LNCAP (cell line): Measurements from ENCODE around the gene CDH4.

ENCODE experiments used
- TF ChIP-seq, protein P1 (sequence below): fragments of 450-650 bp; IDR thresholded peaks from 2 replicates; pipeline ENCODE4 v1.5.1; 2017; ENCODE audit warnings: mild to moderate bottlenecking

CDH4 gene

DNA sequence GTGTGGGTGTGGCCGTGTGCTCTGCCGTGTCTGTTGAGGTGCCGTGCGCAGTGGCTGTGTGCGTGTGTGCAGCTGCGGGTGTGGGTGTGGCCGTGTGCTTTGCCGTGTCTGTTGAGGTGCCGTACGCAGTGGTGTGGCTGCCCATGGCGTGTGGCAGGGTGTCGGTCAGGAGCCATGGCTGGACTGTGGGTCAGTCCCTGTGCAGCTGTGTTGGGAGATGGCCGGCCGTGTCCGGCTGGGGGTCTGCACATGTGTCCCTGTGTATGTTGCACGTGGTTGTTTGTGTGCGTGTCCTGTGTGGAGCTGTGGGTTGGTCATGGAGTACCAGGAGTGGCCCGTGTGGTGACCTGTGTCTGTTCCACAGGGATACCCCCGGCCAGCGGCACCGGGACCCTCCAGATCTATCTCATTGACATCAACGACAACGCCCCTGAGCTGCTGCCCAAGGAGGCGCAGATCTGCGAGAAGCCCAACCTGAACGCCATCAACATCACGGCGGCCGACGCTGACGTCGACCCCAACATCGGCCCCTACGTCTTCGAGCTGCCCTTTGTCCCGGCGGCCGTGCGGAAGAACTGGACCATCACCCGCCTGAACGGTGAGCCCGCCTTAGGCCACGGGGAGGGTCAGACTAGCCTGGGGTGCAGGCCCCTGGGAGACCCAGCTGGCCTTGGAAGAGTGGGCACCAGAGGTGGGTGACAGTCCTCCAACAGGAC lies 675.9 kb downstream of the CDH4 start:
- TF ChIP-seq, protein P1, sequence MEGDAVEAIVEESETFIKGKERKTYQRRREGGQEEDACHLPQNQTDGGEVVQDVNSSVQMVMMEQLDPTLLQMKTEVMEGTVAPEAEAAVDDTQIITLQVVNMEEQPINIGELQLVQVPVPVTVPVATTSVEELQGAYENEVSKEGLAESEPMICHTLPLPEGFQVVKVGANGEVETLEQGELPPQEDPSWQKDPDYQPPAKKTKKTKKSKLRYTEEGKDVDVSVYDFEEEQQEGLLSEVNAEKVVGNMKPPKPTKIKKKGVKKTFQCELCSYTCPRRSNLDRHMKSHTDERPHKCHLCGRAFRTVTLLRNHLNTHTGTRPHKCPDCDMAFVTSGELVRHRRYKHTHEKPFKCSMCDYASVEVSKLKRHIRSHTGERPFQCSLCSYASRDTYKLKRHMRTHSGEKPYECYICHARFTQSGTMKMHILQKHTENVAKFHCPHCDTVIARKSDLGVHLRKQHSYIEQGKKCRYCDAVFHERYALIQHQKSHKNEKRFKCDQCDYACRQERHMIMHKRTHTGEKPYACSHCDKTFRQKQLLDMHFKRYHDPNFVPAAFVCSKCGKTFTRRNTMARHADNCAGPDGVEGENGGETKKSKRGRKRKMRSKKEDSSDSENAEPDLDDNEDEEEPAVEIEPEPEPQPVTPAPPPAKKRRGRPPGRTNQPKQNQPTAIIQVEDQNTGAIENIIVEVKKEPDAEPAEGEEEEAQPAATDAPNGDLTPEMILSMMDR, result no peak

DNA sequence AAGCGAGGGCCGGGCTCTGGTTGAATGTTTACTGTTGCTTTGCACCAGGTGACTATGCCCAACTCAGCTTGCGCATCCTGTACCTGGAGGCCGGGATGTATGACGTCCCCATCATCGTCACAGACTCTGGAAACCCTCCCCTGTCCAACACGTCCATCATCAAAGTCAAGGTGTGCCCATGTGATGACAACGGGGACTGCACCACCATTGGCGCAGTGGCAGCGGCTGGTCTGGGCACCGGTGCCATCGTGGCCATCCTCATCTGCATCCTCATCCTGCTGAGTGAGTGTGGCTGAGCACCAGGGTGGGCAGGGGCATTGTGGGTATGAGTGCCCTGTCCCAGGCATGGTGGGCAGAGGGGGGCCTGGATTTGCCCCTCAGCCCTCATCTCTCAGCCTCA lies 677.5 kb downstream of the CDH4 start:
- TF ChIP-seq, protein P1, result no peak

DNA sequence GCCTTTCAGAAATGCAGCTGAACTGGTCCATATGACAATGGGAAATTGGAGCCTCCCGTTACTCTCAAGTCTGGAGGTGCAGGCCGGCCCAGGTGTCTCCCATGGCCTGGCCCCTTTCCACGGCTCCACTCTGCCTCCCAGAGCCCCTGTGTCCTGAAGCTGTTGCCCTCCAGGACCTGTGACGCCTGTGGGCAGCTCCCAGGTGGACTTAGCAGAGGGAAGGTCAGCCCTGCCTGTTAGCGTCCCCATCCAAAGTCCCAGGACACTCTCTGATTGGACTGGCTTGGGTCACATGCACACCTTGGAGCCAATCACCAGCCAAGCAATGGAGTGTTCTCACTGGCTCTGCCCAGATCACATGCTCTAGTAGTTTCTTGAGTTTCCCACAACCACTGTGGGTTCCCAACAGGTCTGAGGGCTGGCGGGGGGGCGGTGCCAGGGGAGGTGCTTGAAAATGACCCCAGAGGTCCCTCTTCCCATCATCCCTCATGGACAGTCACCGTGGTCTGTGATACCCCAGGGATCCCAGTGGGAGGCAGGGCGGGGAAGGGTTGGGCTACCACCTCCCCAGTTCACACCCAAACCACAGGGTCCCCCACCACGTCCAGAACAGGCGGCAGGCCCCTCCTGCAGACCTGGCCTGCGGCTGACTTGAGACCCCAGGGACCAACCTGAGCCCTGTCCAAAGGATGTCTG lies 678.1 kb downstream of the CDH4 start:
- TF ChIP-seq, protein P1, result no peak

DNA sequence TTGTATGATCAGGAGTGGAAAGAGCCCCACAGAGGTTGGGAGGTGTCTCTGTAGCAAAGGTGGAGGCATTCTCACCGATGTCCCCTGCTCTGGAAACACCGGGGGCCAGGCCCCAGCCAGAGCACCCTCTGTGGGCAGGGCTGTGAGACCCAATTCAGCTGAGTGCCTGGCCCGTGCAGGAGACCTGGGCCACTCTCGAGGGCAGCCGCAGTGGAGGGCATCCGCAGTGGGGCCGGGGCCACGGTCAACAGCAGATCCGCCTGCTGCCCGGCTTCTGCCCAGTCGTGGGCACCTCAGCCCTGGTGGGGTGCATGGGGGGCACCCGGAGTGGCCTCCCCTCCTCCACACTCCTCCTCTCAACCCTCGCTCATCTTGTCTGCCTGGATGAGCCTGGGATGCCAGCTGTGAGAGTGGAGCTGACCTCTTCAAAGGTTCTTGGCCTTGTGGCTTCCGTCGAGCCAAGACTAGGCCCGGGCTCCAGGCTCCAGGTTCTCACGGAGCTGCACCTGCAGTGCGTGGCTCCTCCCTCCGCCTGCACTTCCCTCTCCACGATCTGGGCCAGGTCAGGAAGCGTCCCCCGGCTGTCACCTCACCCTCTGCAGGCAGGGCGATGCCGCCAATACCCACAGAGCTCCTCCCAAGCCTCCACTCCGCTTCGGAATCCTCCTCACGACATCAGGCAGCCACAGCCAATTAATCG lies 678.9 kb downstream of the CDH4 start:
- TF ChIP-seq, protein P1, result no peak

DNA sequence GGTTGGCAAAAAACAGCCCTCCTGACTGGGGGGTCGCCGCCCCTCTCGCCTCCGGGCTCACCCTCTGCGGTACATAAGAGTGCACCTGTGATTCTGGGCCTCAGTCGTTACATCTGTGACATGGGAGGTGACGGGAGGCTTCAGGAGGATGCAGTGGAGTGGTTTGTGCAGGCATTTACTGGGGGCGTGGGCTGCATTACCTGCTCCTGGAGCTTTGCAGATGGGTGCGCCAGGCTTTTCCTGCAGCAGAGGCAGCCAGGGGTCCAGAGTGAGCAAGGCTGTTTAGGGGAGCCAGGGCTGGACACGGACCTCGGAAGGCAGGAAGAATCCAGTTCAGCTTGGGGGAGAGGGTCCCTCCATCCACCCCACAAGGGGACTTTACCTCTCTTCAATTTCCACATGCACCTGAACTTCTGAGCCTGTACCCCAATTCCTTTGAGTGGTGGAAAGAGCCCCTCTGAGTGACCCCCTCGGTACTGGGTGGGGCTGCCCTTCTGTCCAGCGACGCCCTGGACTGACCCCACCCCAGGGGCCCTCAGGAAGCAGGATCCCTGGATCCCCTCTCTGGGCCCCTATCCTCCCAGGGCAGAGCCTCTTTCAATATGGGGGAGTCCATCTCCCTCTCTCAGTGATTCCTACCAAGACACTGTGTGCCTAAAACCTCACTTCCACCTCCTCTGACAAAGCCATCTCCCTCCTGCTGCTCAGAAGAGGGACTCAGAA lies 679.6 kb downstream of the CDH4 start:
- TF ChIP-seq, protein P1, result no peak

DNA sequence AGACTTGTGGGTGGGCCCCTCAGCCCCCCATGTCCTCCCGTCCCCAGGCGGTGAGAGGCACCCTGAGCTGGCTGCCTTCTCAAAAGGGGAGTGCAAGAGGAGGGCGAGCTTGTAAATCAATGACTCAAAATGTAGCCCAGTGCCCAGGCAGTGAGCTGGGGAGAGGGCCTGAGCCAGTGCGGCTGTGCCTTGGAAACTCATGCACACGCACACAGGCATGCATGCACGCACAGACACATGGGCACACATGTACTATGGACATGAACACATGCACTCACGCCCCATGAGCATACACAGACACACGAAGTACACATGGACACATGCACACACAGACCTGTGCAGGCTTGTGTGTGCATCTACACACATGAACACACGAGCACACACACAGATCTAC lies 680.1 kb downstream of the CDH4 start:
- TF ChIP-seq, protein P1, result no peak
